ENCODE results near the gene MSI2.

MSI2 gene

DNA sequence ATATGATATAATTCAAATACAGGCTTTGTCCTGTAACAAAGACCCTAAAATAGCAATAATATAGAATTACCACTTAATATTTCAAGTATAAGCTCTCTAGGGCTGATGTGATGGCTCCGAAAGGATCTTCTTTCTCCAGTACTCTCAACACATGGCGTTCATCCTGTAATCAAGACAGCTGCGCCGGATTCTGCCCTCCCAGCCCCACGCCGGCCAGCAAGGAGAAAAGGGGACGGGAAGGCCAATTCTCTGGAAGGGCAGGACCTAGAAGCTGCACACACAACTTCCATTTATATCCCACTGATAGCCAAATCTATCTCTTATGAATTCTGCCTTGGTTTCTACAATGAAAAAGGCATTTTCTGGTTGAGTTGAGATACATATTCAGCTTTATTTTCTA is 456.8 kb downstream of the MSI2 start:
- no peak for DNase-seq

DNA sequence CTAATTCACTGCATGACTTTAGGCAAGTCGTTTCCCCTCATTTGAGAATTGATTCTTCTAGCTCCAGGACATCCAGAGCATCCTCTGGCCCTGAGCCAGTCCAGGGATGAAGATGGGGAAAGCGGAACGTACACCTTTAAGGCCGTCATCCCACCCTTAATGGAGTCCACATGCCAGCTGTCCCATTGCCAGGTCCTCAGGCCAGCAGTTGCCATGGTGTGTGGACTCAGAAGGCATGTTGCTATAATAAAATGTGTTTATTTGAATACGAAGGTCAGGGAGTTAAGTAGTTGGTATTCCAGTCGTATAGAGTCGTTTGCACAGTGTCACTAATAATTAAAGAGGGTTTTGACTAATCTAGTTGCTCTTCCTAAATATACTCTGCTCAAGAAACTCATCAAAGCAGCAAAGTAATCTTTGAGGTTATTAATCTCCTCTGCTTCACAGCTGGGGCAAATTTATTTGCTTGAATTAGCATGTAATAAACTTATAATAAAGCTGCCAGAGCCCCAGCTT is 458.4 kb downstream of the MSI2 start:
- DNase-seq = no peak

DNA sequence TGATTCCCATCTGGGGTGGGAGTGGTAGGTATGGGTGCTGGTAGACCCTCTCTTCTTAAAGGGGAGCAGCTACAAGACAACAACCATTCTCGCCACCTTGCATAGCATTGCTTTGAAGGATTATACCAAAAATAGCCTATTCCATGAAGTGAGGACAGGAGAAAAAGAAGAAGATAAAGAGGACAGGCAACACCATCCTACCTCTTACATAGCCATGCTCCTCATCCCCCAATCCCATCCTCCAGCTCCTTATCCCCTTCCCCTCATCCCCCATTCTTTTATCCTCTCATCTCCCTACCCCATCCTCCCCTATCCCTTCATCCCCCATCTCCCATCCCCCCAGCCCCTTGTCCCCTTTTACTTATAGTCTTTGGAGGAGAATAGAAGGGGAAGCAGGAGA is 459.7 kb downstream of the MSI2 start:
- DNase-seq = no peak

DNA sequence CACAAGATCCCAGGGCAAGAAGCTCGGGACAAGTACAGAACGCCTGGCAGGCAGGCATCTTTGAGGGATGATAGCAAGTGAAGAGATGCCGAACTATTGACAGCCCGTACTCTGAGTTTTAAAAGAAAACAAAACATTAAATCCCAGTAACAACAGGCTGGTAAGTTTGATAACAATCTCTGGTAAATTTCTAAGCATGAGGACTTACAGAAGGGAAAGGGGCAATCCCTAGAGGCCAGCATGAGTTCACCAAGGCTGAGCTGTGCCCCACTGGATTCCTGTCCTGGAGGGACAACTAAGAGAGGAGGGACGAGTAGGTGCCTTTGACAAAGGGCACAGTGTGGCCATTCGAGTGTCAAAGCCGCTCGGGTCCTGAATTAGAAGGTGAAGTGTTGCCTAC is 462.6 kb downstream of the MSI2 start:
- DNase-seq = no peak

DNA sequence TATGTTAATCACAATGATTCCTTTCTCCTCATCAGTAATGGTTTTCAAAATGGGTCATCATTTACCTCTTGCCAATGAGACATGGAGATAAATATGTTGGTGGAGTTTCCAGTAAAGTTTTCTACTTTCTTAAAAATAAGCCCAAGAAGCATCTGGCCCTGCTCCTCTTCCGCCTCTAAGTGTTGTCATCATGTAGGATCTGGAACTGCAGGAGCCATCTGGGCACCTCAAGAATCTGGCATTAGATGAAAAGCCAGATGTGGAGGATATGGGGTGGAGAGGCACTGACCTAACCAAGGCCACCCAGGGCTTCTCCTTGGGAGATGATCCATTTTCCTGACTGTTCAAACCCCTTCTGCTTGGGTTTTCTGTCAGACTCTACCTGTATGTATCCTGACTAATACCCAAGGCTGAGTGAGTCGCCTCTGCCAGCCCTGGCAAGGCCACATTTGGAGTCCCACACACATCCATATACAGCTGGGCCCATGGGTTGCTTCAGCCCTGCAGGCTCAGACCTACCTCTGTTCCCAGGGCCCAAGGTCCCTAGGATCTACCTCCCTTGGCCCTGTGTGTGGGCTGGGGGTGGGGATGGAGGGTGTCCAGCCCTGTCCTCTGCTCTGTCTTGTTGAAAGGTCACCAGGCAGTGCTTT is 464.2 kb downstream of the MSI2 start:
- DNase-seq = no peak

DNA sequence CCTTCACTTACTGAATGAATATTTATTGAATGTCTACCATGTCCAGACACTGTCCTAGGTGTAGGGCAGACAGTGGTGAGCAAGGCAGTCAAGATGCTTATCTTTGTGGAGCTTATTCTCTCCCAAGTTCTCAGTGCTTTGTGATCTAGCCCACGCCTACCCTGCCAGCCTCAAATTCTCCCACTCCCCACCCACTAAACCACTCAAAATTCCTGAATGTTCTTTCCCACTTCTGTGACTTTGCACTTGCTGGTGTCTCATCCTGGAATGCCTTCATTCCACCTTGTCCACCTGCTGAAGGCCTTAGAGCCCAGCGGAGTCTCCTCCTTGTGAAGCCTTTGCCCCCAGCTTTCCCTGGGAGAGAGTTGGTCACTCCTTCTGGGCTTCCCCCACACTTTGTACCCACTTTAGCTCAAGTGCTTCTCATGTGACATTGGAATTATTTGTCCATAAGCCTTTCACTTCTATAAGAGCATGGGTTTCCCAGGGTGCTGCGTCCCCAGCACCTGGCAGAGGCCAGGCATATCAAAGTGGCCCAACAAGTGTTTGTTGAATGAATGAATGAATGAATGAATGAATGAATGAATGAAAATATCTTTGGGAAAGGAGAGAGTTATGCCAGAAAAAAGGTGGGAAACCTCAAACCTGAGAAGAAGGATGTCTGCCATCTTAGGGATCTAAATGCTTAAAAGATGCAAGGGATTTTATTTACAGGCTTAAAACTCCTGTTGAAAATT is 465.8 kb downstream of the MSI2 start:
- no peak for DNase-seq

DNA sequence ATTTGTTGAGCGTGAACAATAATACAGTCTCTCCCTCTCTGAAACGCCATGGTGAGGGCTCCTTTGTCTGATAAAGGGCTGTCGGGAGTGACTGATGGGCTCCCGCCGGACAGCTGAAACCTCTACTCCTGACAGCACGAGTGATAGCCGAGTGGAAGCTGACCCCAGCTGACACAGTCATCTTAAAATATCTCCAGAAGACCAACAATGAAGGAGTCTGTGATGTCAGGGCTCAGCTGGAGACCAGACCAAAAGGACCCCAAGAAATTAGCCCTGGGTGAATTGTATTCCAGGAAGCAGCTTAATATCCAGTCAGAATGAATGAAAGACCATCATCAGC is 466.4 kb downstream of the MSI2 start:
- no peak for DNase-seq

DNA sequence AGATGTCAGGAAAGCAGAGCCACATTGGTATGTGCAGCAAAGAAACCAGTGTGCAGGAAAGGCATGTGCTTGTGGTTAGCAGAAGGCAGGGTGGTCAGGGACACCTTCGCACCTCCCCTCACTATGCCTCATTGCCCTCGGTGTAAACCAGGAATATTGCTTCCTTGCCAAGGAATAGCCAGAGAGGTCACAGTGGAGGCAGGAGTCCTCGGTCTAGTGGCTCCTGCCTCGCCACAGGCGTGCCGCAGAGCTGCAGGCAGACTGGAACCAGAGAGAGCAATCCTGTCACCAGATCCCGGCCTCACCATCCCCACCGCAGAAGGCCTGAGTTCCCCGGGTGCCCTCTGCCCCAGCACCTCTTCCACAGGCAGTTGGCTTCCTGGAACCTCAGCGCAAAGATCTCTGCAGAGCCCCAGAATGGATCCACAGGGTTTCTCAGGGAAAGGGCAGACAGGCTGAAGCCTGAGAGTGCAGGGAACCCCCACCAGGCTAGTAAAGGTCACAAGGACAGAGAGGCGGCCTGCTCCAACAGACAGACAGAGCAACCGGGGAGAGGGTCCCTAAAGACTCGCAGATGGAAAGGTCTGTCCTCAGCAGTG is 467.2 kb downstream of the MSI2 start:
- DNase-seq = no peak

DNA sequence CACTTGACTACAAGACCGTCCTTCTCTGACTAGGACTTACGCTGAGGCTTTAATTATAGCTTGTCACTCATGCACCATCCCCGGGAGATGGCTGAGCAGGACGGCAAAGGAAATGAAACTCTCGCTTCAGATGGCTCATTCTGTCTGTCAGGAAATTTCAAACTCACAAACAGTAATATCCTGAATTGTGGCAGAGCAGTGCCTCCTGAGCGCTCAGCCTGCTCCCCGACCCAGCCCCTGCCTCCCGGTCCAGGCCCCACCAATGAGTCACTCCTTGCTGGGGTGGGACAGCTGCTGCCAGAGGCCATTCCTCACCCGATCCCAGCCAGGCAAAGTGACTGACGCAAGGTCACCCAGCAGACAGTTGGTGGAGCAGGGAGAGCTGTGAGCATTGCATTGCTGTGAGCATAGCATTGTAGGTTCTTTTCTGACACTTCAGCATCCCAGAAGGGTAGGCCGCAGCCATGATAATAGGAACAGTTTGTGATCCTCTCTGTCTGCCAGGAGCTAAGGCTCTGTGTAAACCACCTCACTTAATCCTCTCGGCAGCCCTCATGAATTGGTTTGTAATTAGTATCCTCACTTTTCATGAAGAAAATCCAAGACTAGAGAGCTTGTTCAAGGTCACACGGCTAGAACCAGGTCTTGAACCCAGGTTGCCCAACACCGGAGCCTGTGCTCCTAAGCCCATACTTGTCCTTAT is 467.9 kb downstream of the MSI2 start:
- DNase-seq = no peak

DNA sequence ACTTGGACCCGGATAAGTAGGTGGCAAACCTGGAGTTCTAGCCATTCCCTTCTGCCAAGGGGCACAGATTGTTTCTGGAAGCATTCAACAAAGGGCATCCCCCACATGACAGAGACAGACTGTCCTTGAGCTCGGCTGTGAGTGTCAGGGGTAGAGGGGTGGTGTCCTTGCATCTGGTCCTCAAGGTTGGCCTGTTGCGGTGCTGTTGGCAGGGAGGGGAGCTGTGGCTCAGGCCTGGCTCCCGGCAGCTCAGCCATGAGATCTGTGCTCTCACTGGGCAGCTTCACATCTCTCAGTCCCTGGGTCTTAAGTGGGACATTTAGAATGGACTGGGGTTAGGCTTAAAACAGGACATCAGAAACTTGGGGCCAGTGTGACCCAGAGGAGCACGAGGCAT is 468.4 kb downstream of the MSI2 start:
- DNase-seq = no peak

DNA sequence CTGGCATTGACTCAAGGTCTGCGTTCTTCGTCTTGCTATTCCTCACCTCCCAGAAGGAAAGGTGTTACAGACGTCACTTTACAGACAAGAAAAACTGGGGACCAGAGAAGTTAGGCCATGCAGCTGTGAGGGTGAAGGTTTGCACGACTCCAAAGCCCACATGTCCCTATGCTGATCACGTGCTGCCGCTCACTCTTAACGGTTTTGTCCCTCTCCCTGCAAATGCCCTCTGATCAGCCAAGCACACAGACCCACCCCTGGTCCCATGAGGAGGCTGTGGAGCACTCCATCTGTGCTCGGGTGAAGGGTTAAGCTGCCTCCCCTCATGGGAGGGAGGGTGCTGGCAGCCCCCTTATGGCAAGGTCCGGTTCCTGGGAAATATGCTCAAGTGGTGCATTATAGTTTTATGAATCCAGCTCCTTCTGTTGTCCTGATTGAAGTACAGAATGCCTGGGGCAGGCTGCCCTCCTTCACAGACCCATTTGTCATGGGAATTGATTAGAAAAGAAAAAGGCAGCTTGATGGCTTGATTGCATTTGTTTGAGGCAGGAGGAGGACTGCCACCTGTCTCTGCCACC is 470.0 kb downstream of the MSI2 start:
- no peak for DNase-seq

DNA sequence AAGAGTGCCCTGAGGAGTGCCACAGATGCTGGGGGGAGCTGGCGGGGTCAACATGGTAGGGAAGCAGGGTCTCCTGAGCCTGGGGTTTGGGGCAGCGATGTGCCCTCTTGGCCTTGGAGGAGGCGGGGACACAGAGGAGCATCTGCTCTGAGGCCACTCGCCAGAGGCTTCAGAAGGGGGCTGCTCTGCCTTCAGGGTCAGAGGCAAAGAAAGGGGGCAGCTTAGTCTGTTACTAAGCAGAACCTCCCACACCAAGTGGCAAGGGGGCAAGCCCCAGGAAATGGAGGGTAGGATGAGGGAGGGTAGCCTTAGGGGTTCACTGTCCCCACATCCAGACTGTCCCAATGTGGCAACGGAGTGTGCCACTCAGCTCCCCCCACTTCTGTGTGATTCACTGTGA is 470.5 kb downstream of the MSI2 start:
- DNase-seq = no peak

DNA sequence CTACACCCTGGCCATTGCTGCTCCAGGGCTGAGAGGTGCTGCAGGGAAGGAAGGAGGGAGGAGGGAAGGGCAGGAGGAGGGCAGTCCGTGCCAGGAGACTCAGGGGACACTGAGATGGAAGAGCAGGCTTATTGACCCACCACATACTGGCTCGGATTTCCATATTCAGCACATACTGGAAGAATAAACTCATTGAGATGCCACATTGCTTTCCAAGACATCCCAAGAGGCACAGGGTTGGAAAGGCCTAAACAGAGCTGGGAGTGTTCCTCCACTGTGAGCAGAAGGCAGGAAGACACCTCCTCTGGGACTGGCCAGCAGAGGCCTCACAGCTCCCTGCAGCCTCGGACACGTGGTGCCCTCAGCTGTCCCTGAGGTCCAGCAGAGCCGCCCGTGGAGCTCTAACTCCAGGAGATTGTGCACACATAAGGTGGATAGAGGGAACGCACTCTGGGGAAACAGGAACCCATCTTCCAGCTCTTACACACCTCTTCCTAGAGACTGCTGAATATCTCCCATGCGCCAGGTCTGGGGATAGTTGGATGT is 471.4 kb downstream of the MSI2 start:
- DNase-seq = no peak

DNA sequence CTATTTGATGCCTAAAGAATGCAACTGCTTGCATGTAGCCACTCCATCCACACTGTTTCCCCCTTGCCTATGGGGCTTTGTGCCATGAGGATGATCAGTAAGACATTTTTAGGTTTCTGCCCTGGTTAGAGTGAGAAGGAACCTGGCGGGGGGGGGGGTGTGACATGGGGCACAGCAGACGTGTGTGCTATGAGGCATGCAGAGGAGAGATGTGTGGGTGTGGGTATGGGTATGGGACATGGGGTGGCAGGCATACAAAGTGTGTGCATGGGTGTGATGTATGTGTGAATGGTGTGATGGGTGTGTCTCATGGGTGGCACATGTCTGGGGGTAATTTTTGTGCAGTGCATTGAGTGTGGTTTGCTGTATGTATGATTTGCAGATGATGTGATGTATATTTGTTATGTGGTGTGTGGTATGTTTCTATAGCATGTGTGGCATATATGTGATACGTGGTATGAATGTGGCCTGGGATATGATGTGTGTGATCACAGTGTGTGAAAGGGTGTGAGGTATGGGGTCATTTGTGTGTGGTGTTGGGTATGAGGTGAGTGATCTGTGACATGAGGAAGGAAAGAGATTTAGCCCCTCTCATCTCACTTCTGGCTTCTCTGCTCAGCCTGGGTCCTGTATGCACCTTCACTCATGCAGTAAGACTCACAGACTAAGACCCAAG is 473.8 kb downstream of the MSI2 start:
- DNase-seq = no peak

DNA sequence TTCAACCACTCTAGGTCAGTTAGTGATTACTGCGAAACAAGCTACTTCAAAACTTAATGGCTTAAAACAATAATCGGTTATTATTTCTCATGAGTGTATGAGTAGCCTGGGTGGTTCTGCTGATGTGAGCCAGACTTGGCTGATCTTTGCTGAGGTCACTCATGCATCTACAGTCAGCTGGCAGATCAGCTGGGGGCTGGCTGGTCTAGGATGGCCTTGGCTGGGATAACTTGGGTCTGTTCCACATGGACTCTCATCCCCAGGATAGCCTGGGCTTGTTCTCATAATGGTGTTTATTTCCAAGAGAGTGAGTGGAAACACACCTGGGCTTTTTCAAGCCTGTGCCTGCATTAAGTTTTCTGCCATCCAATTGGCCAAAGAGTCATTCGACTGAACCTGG is 475.7 kb downstream of the MSI2 start:
- no peak for DNase-seq

DNA sequence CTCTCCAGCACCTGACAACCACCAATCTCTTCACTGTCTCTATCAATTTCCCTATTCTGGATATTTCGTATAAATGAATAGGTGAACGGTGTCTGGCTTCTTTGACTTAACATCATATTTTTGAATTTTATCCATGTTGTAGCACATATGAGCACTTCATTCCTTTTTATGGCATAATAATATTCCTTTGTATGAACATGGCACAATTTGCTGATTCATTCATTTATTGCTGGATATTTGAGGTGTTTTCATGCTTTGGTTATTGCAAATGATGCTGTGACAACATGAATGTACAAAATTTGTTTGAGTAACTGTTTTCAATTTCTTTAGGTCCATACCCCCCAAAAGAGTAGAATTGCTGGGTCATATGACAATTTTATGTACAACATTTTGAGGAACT is 476.8 kb downstream of the MSI2 start:
- DNase-seq = no peak
